HG03196 (cell line): ENCODE results near the gene SDC1.
"Not testable (repeated sequence)": the region's sequence is repeated elsewhere in the genome, so short reads cannot be mapped to it uniquely, and the experiment has no call there.

Source experiments
- ATAC-seq: cut with Tn5 transposase; IDR thresholded peaks from one replicate; pipeline ENCODE4 v1.9.1; 2021; ENCODE audit not compliant: unreplicated experiment

The SDC1 gene

GRCh38 chr2:20198796-20199632 lies 25.9 kb downstream of the SDC1 start:
- ATAC-seq: no peak

GRCh38 chr2:20198001-20198400 lies 26.9 kb downstream of the SDC1 start:
- ATAC-seq: no peak

- no peak for ATAC-seq
These were observed 27.7 kb downstream of the SDC1 start for GRCh38 chr2:20197192-20197591.

- no peak for ATAC-seq
These were observed 28.2 kb downstream of the SDC1 start for GRCh38 chr2:20196657-20197161.

GRCh38 chr2:20196053-20196656 lies 28.8 kb downstream of the SDC1 start:
- no peak for ATAC-seq

GRCh38 chr2:20195431-20196033 lies 29.4 kb downstream of the SDC1 start:
- ATAC-seq: no peak

- ATAC-seq: not testable (repeated sequence)
These were observed 29.9 kb downstream of the SDC1 start for GRCh38 chr2:20195016-20195411.

GRCh38 chr2:20194097-20195015 lies 30.6 kb downstream of the SDC1 start:
- ATAC-seq: no peak

GRCh38 chr2:20193185-20193584 lies 31.7 kb downstream of the SDC1 start:
- ATAC-seq: no peak

- no peak for ATAC-seq
These were observed 32.1 kb downstream of the SDC1 start for GRCh38 chr2:20192781-20193180.

GRCh38 chr2:20191714-20192569 lies 33.0 kb downstream of the SDC1 start:
- no peak for ATAC-seq

GRCh38 chr2:20190876-20191713 lies 33.8 kb downstream of the SDC1 start:
- no peak for ATAC-seq

GRCh38 chr2:20190170-20190569 lies 34.8 kb downstream of the SDC1 start:
- no peak for ATAC-seq

GRCh38 chr2:20189299-20189931 lies 35.5 kb downstream of the SDC1 start:
- no peak for ATAC-seq

GRCh38 chr2:20188851-20189250 lies 36.1 kb downstream of the SDC1 start:
- no peak for ATAC-seq

- no peak for ATAC-seq
These were observed 36.7 kb downstream of the SDC1 start for GRCh38 chr2:20188201-20188600.

- no peak for ATAC-seq
These were observed 37.6 kb downstream of the SDC1 start for GRCh38 chr2:20187331-20187730.

GRCh38 chr2:20186855-20187187 lies 38.1 kb downstream of the SDC1 start:
- no peak for ATAC-seq
